Neural progenitor cell (in vitro differentiated cells): ENCODE data around the gene SEC63.

Experiments used
- CTCF ChIP-seq: fragments of 200-600 bp; sonication (generic); IDR thresholded peaks from 2 replicates; pipeline ENCODE4 v1.5.1; 2017; ENCODE audit warnings: antibody characterized with exemption, mild to moderate bottlenecking
- EZH2 ChIP-seq: fragments of 200-600 bp; sonication (generic); IDR thresholded peaks from 2 replicates; pipeline ENCODE4 v1.6.1; 2017; ENCODE audit warnings: antibody characterized with exemption, mild to moderate bottlenecking, moderate library complexity
- EZH2phosphoT487 ChIP-seq: fragments of 200-600 bp; sonication (generic); IDR thresholded peaks from 2 replicates; pipeline ENCODE4 v1.6.1; 2017; ENCODE audit warnings: antibody characterized with exemption

GRCh38 chr6:107941199-107941598 lies 16.8 kb downstream of the SEC63 start:
- no peak for TF ChIP-seq CTCF
- TF ChIP-seq EZH2phosphoT487: no peak
- no peak for TF ChIP-seq EZH2
